ENCODE results near the gene IL1R2.

The IL1R2 gene

GRCh38 chr2:102052365-102052764 is 60.6 kb downstream of the IL1R2 start:
- no peak for TF ChIP-seq POLR2A (IDR thresholded peaks at IDR 0.05; ENCODE audit: low read depth, low read length)
- TF ChIP-seq TAF1 (IDR thresholded peaks at IDR 0.05; ENCODE audit: low read depth, low read length): no peak
- no peak for TF ChIP-seq POU2F2 (IDR thresholded peaks at IDR 0.05; ENCODE audit: low read depth, low read length)
- TF ChIP-seq POLR2AphosphoS5 (IDR thresholded peaks at IDR 0.05; ENCODE audit: low read depth, low read length): no peak
- no peak for TF ChIP-seq PAX5 (IDR thresholded peaks at IDR 0.05; ENCODE audit: insufficient read depth, low read length, severe bottlenecking)
- TF ChIP-seq SPI1 (IDR thresholded peaks at IDR 0.05; ENCODE audit: low read depth, low read length): no peak
- DNase-seq (ENCODE audit: insufficient read length, low spot score) (no peak), FAIRE-seq (no peak)

- TF ChIP-seq POU2F2 (IDR thresholded peaks at IDR 0.05; ENCODE audit: low read depth, low read length): no peak
- no peak for TF ChIP-seq TAF1 (IDR thresholded peaks at IDR 0.05; ENCODE audit: low read depth, low read length)
- TF ChIP-seq POLR2A (IDR thresholded peaks at IDR 0.05; ENCODE audit: low read depth, low read length): no peak
- TF ChIP-seq PAX5 (IDR thresholded peaks at IDR 0.05; ENCODE audit: insufficient read depth, low read length, severe bottlenecking): no peak
- TF ChIP-seq POLR2AphosphoS5 (IDR thresholded peaks at IDR 0.05; ENCODE audit: low read depth, low read length): no peak
- TF ChIP-seq SPI1 (IDR thresholded peaks at IDR 0.05; ENCODE audit: low read depth, low read length): no peak
- FAIRE-seq (no peak), DNase-seq (ENCODE audit: insufficient read length, low spot score) (no peak)
These were observed 61.3 kb downstream of the IL1R2 start for GRCh38 chr2:102053096-102053495.

GRCh38 chr2:102055346-102055990 is 63.7 kb downstream of the IL1R2 start:
- TF ChIP-seq POLR2A (IDR thresholded peaks at IDR 0.05; ENCODE audit: low read depth, low read length) (no peak), SPI1 (IDR thresholded peaks at IDR 0.05; ENCODE audit: low read depth, low read length) (no peak), POLR2AphosphoS5 (IDR thresholded peaks at IDR 0.05; ENCODE audit: low read depth, low read length) (no peak)
- no peak for FAIRE-seq
- DNase-seq (ENCODE audit: insufficient read length, low spot score): no peak

- FAIRE-seq (no peak), DNase-seq (ENCODE audit: insufficient read length, low spot score) (no peak)
- no peak for TF ChIP-seq POLR2A (IDR thresholded peaks at IDR 0.05; ENCODE audit: low read depth, low read length)
- no peak for TF ChIP-seq SPI1 (IDR thresholded peaks at IDR 0.05; ENCODE audit: low read depth, low read length)
- TF ChIP-seq PAX5 (IDR thresholded peaks at IDR 0.05; ENCODE audit: insufficient read depth, low read length, severe bottlenecking): no peak
- TF ChIP-seq TAF1 (IDR thresholded peaks at IDR 0.05; ENCODE audit: low read depth, low read length): no peak
- TF ChIP-seq POLR2AphosphoS5 (IDR thresholded peaks at IDR 0.05; ENCODE audit: low read depth, low read length): no peak
- no peak for TF ChIP-seq POU2F2 (IDR thresholded peaks at IDR 0.05; ENCODE audit: low read depth, low read length)
These were observed 64.4 kb downstream of the IL1R2 start for GRCh38 chr2:102056079-102056581.

GRCh38 chr2:102057502-102058292 is 65.9 kb downstream of the IL1R2 start:
- TF ChIP-seq POLR2AphosphoS5 (IDR thresholded peaks at IDR 0.05; ENCODE audit: low read depth, low read length) (no peak), TAF1 (IDR thresholded peaks at IDR 0.05; ENCODE audit: low read depth, low read length) (no peak), SPI1 (IDR thresholded peaks at IDR 0.05; ENCODE audit: low read depth, low read length) (no peak), POLR2A (IDR thresholded peaks at IDR 0.05; ENCODE audit: low read depth, low read length) (no peak), PAX5 (IDR thresholded peaks at IDR 0.05; ENCODE audit: insufficient read depth, low read length, severe bottlenecking) (no peak), POU2F2 (IDR thresholded peaks at IDR 0.05; ENCODE audit: low read depth, low read length) (no peak)
- FAIRE-seq (no peak), DNase-seq (ENCODE audit: insufficient read length, low spot score) (no peak)

- DNase-seq (ENCODE audit: insufficient read length, low spot score): no peak
- no peak for FAIRE-seq
These were observed 66.6 kb downstream of the IL1R2 start for GRCh38 chr2:102058293-102058833.

GRCh38 chr2:102059151-102059550 is 67.4 kb downstream of the IL1R2 start:
- no peak for TF ChIP-seq TAF1 (IDR thresholded peaks at IDR 0.05; ENCODE audit: low read depth, low read length)
- no peak for TF ChIP-seq SPI1 (IDR thresholded peaks at IDR 0.05; ENCODE audit: low read depth, low read length)
- no peak for TF ChIP-seq PAX5 (IDR thresholded peaks at IDR 0.05; ENCODE audit: insufficient read depth, low read length, severe bottlenecking)
- no peak for TF ChIP-seq POLR2A (IDR thresholded peaks at IDR 0.05; ENCODE audit: low read depth, low read length)
- TF ChIP-seq POU2F2 (IDR thresholded peaks at IDR 0.05; ENCODE audit: low read depth, low read length): no peak
- no peak for TF ChIP-seq POLR2AphosphoS5 (IDR thresholded peaks at IDR 0.05; ENCODE audit: low read depth, low read length)
- no peak for FAIRE-seq
- DNase-seq (ENCODE audit: insufficient read length, low spot score): no peak

More at GRCh38 chr2:102058293-102058833, 66.6 kb downstream of the IL1R2 start:
- TF ChIP-seq PAX5 (IDR thresholded peaks at IDR 0.05; ENCODE audit: insufficient read depth, low read length, severe bottlenecking) (no peak), POU2F2 (IDR thresholded peaks at IDR 0.05; ENCODE audit: low read depth, low read length) (no peak), POLR2AphosphoS5 (IDR thresholded peaks at IDR 0.05; ENCODE audit: low read depth, low read length) (no peak), SPI1 (IDR thresholded peaks at IDR 0.05; ENCODE audit: low read depth, low read length) (no peak), TAF1 (IDR thresholded peaks at IDR 0.05; ENCODE audit: low read depth, low read length) (no peak), POLR2A (IDR thresholded peaks at IDR 0.05; ENCODE audit: low read depth, low read length) (no peak)

- DNase-seq (ENCODE audit: insufficient read length, low spot score) (no peak), FAIRE-seq (no peak)
- TF ChIP-seq POLR2A (IDR thresholded peaks at IDR 0.05; ENCODE audit: low read depth, low read length) (no peak), POLR2AphosphoS5 (IDR thresholded peaks at IDR 0.05; ENCODE audit: low read depth, low read length) (no peak), PAX5 (IDR thresholded peaks at IDR 0.05; ENCODE audit: insufficient read depth, low read length, severe bottlenecking) (no peak), POU2F2 (IDR thresholded peaks at IDR 0.05; ENCODE audit: low read depth, low read length) (no peak), SPI1 (IDR thresholded peaks at IDR 0.05; ENCODE audit: low read depth, low read length) (no peak), TAF1 (IDR thresholded peaks at IDR 0.05; ENCODE audit: low read depth, low read length) (no peak)
These were observed 68.3 kb downstream of the IL1R2 start for GRCh38 chr2:102060047-102060446.

GRCh38 chr2:102060792-102061191 is 69.0 kb downstream of the IL1R2 start:
- TF ChIP-seq POLR2A (IDR thresholded peaks at IDR 0.05; ENCODE audit: low read depth, low read length) (no peak), POU2F2 (IDR thresholded peaks at IDR 0.05; ENCODE audit: low read depth, low read length) (no peak), POLR2AphosphoS5 (IDR thresholded peaks at IDR 0.05; ENCODE audit: low read depth, low read length) (no peak), TAF1 (IDR thresholded peaks at IDR 0.05; ENCODE audit: low read depth, low read length) (no peak), SPI1 (IDR thresholded peaks at IDR 0.05; ENCODE audit: low read depth, low read length) (no peak), PAX5 (IDR thresholded peaks at IDR 0.05; ENCODE audit: insufficient read depth, low read length, severe bottlenecking) (no peak)
- FAIRE-seq (no peak), DNase-seq (ENCODE audit: insufficient read length, low spot score) (no peak)
